GM19452 (cell line): Measurements from ENCODE around the gene SENP2.
"Not testable (repeated sequence)": the region's sequence is repeated elsewhere in the genome, so short reads cannot be mapped to it uniquely, and the experiment has no call there.

ENCODE experiments used
- ATAC-seq: cut with Tn5 transposase; IDR thresholded peaks from one replicate; pipeline ENCODE4 v1.9.1; 2021; ENCODE audit not compliant: unreplicated experiment

The SENP2 gene

GRCh38 chr3:185585518-185585858 lies 607 bp upstream of the SENP2 start:
- ATAC-seq: no peak

GRCh38 chr3:185586686-185587039 lies 568 bp downstream of the SENP2 start:
- no peak for ATAC-seq

GRCh38 chr3:185594073-185594472 lies 8.0 kb downstream of the SENP2 start:
- no peak for ATAC-seq

GRCh38 chr3:185595526-185595925 lies 9.4 kb downstream of the SENP2 start:
- no peak for ATAC-seq

GRCh38 chr3:185605566-185605965 lies 19.5 kb downstream of the SENP2 start:
- no peak for ATAC-seq

- no peak for ATAC-seq
Measured at GRCh38 chr3:185606196-185606595, 20.1 kb downstream of the SENP2 start.

- no peak for ATAC-seq
Measured at GRCh38 chr3:185613016-185613415, 26.9 kb downstream of the SENP2 start.

- no peak for ATAC-seq
Measured at GRCh38 chr3:185623939-185624665, 38.0 kb downstream of the SENP2 start.

GRCh38 chr3:185625784-185626183 lies 39.7 kb downstream of the SENP2 start:
- ATAC-seq: no peak

- no peak for ATAC-seq
Measured at GRCh38 chr3:185629554-185630181, 43.6 kb downstream of the SENP2 start.

- ATAC-seq: no peak
Measured at GRCh38 chr3:185630182-185630622, 44.1 kb downstream of the SENP2 start.

- no peak for ATAC-seq
Measured at GRCh38 chr3:185631108-185631507, 45.0 kb downstream of the SENP2 start.

GRCh38 chr3:185631508-185632206 lies 45.6 kb downstream of the SENP2 start:
- no peak for ATAC-seq

- no peak for ATAC-seq
Measured at GRCh38 chr3:185632996-185633395, 46.9 kb downstream of the SENP2 start.

GRCh38 chr3:185637388-185637787 lies 51.3 kb downstream of the SENP2 start:
- ATAC-seq: no peak

GRCh38 chr3:185638651-185639050 lies 52.6 kb downstream of the SENP2 start:
- not testable (repeated sequence) for ATAC-seq

GRCh38 chr3:185639632-185640206 lies 53.6 kb downstream of the SENP2 start:
- no peak for ATAC-seq

GRCh38 chr3:185640308-185640707 lies 54.2 kb downstream of the SENP2 start:
- no peak for ATAC-seq

GRCh38 chr3:185645191-185645590 lies 59.1 kb downstream of the SENP2 start:
- ATAC-seq: not testable (repeated sequence)

GRCh38 chr3:185645596-185646381 lies 59.7 kb downstream of the SENP2 start:
- no peak for ATAC-seq
